Parathyroid adenoma (tissue), 2 donors: ENCODE results near the gene FAM177B.

Experiments
- H2AFZ ChIP-seq: fragments of 300-600 bp; sonication (generic); one replicate; pipeline ENCODE4 v1.7.0; 2017; ENCODE audit warnings: antibody characterized with exemption, mild to moderate bottlenecking
- H3K27ac ChIP-seq: fragments of 300-600 bp; sonication (generic); one replicate; pipeline ENCODE4 v1.7.0; 2017
- H3K27me3 ChIP-seq: fragments of 300-600 bp; sonication (generic); one replicate; pipeline ENCODE4 v1.7.0; 2017; ENCODE audit warnings: low read length; ENCODE audit not compliant: control insufficient read depth, insufficient read depth
- H3K36me3 ChIP-seq: fragments of 300-600 bp; sonication (generic); one replicate; pipeline ENCODE4 v1.7.0; 2017; ENCODE audit warnings: low read length; ENCODE audit not compliant: control insufficient read depth, insufficient read depth
- H3K4me1 ChIP-seq: fragments of 300-600 bp; sonication (generic); one replicate; pipeline ENCODE4 v1.7.0; 2017; ENCODE audit warnings: control low read depth
- H3K4me2 ChIP-seq: fragments of 300-600 bp; sonication (generic); one replicate; pipeline ENCODE4 v1.7.0; 2017; ENCODE audit warnings: low read length
- H3K4me3 ChIP-seq: fragments of 300-600 bp; sonication (generic); one replicate; pipeline ENCODE4 v1.7.0; 2017; ENCODE audit warnings: low read depth, low read length
- H3K79me2 ChIP-seq: fragments of 300-600 bp; sonication (generic); one replicate; pipeline ENCODE4 v1.7.0; 2017; ENCODE audit warnings: control low read depth
- H3K9ac ChIP-seq: fragments of 300-600 bp; sonication (generic); one replicate; pipeline ENCODE4 v1.7.0; 2017; ENCODE audit warnings: mild to moderate bottlenecking
- H3K9me3 ChIP-seq: fragments of 300-600 bp; sonication (generic); one replicate; pipeline ENCODE4 v1.7.0; 2017; ENCODE audit warnings: low read length; ENCODE audit not compliant: control insufficient read depth
- TF ChIP-seq, protein P1 (sequence below): fragments of 300-600 bp; sonication (generic); IDR thresholded peaks from one replicate; pipeline ENCODE4 v1.7.0; 2017; ENCODE audit warnings: antibody characterized with exemption, mild to moderate bottlenecking
- donor health status: primary hyperparathyroidism.

The FAM177B gene

DNA sequence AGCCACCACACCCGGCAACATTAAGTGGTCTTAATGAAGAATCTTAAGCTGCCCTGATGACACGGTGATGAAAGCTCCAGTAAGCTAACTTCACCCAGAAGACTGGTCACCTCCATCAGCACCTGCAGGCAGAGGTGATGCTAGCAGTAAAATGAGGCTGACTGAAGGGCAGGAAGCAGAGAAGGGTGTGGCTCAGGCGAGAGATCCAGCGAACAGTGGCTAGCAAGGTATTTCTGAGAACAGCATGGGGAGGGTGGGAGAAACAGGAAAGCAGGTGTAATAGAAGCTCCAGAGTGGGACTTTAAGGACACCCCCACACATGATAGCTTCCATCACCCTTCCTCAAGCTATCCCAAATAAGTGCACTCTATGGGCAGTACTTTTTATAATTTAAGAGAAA lies 62.0 kb downstream of the FAM177B start:
- Histone ChIP-seq H3K9ac (no peak overlapping the region), H3K4me3 (no peak overlapping the region), H3K4me2 (no peak overlapping the region), H3K79me2 (no peaks in the 10 kb centered on the region), H3K27ac (no peak overlapping the region), H3K9me3 (no peaks in the 10 kb centered on the region), H3K27me3 (no peaks in the 10 kb centered on the region), H2AFZ (no peak overlapping the region), H3K4me1 (peaks cover 2% of the 10 kb centered on the region), H3K36me3 (no peaks in the 10 kb centered on the region)
- TF ChIP-seq, protein P1, sequence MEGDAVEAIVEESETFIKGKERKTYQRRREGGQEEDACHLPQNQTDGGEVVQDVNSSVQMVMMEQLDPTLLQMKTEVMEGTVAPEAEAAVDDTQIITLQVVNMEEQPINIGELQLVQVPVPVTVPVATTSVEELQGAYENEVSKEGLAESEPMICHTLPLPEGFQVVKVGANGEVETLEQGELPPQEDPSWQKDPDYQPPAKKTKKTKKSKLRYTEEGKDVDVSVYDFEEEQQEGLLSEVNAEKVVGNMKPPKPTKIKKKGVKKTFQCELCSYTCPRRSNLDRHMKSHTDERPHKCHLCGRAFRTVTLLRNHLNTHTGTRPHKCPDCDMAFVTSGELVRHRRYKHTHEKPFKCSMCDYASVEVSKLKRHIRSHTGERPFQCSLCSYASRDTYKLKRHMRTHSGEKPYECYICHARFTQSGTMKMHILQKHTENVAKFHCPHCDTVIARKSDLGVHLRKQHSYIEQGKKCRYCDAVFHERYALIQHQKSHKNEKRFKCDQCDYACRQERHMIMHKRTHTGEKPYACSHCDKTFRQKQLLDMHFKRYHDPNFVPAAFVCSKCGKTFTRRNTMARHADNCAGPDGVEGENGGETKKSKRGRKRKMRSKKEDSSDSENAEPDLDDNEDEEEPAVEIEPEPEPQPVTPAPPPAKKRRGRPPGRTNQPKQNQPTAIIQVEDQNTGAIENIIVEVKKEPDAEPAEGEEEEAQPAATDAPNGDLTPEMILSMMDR: no peak
